SK-N-SH treated with all-trans-retinoic acid at 6 μM for 48 hours (cell line): Measurements from ENCODE around the gene CDC25C.
A peak's percentile ranks its signal among the peaks of the same experiment; 100 is the strongest.

Experiments used
- ATAC-seq: fragments of 200-7000 bp; cut with Tn5 transposase; 3 replicates; pipeline ENCODE4 v1.9.1; 2020; ENCODE audit warnings: mild to moderate bottlenecking, moderate library complexity
- ARNTL ChIP-seq: fragments of 450-650 bp; formaldehyde crosslinking; IDR thresholded peaks from 2 replicates; pipeline ENCODE4 v1.5.0; 2020; ENCODE audit warnings: low read depth, mild to moderate bottlenecking, moderate library complexity, borderline replicate concordance
- CSDC2 ChIP-seq: fragments of 250-450 bp; sonication (Bioruptor Pico); IDR thresholded peaks from 2 replicates; pipeline ENCODE4 v1.5.0; 2020; ENCODE audit warnings: mild to moderate bottlenecking, moderate library complexity
- CSRNP3 ChIP-seq: fragments of 250-450 bp; sonication (Bioruptor Pico); IDR thresholded peaks from 2 replicates; pipeline ENCODE4 v1.5.1; 2021; ENCODE audit warnings: mild to moderate bottlenecking, moderate library complexity
- ESRRG ChIP-seq: fragments of 250-450 bp; sonication (Bioruptor Pico); IDR thresholded peaks from 2 replicates; pipeline ENCODE4 v1.6.1; 2021; ENCODE audit warnings: mild to moderate bottlenecking
- GLIS3 ChIP-seq: fragments of 250-450 bp; sonication (Bioruptor Pico); IDR thresholded peaks from 2 replicates; pipeline ENCODE4 v1.5.0; 2020; ENCODE audit warnings: mild to moderate bottlenecking, moderate library complexity
- ISL1 ChIP-seq: fragments of 250-450 bp; sonication (Bioruptor Pico); IDR thresholded peaks from 2 replicates; pipeline ENCODE4 v2.1.2; 2022; ENCODE audit warnings: mild to moderate bottlenecking, moderate library complexity
- OSR1 ChIP-seq: fragments of 250-450 bp; sonication (Bioruptor Pico); IDR thresholded peaks from 2 replicates; pipeline ENCODE4 v1.8.0; 2022; ENCODE audit warnings: moderate library complexity, mild to moderate bottlenecking, inconsistent platforms
- PATZ1 ChIP-seq: fragments of 250-450 bp; sonication (Bioruptor Pico); IDR thresholded peaks from 2 replicates; pipeline ENCODE4 v1.8.0; 2020; ENCODE audit warnings: mild to moderate bottlenecking, moderate library complexity, borderline replicate concordance
- POU6F1 ChIP-seq: fragments of 250-450 bp; sonication (Bioruptor Pico); IDR thresholded peaks from 2 replicates; pipeline ENCODE4 v1.8.0; 2021; ENCODE audit warnings: low read depth, mild to moderate bottlenecking, moderate library complexity, borderline replicate concordance
- PPARA ChIP-seq: fragments of 250-450 bp; sonication (Bioruptor Pico); IDR thresholded peaks from 2 replicates; pipeline ENCODE4 v1.5.0; 2020; ENCODE audit warnings: mild to moderate bottlenecking, borderline replicate concordance
- RARB ChIP-seq: fragments of 250-450 bp; sonication (Bioruptor Pico); IDR thresholded peaks from 2 replicates; pipeline ENCODE4 v1.8.0; 2021; ENCODE audit warnings: mild to moderate bottlenecking, moderate library complexity
- SNAI2 ChIP-seq: fragments of 250-450 bp; sonication (Bioruptor Pico); IDR thresholded peaks from 2 replicates; pipeline ENCODE4 v1.5.0; 2020; ENCODE audit warnings: mild to moderate bottlenecking, moderate library complexity
- TSHZ2 ChIP-seq: fragments of 250-450 bp; sonication (Bioruptor Pico); IDR thresholded peaks from 2 replicates; pipeline ENCODE4 v1.5.0; 2020; ENCODE audit warnings: mild to moderate bottlenecking, moderate library complexity
- ZFP3 ChIP-seq: fragments of 250-450 bp; sonication (Bioruptor Pico); IDR thresholded peaks from 2 replicates; pipeline ENCODE4 v1.5.0; 2020; ENCODE audit warnings: mild to moderate bottlenecking, moderate library complexity
- ZFP30 ChIP-seq: fragments of 450-650 bp; formaldehyde crosslinking; IDR thresholded peaks from 2 replicates; pipeline ENCODE4 v1.5.0; 2022; ENCODE audit warnings: mild to moderate bottlenecking, moderate library complexity
- ZNF565 ChIP-seq: fragments of 450-650 bp; formaldehyde crosslinking; conservative IDR thresholded peaks from 2 replicates; pipeline ENCODE4 v1.5.0; 2020; ENCODE audit warnings: low read depth, mild to moderate bottlenecking, moderate library complexity
- ZNF70 ChIP-seq: fragments of 450-650 bp; formaldehyde crosslinking; IDR thresholded peaks from 2 replicates; pipeline ENCODE4 v1.5.0; 2020; ENCODE audit warnings: mild to moderate bottlenecking, moderate library complexity
- ZNF8 ChIP-seq: fragments of 450-650 bp; formaldehyde crosslinking; IDR thresholded peaks from 2 replicates; pipeline ENCODE4 v1.5.0; 2020; ENCODE audit warnings: mild to moderate bottlenecking, moderate library complexity

Gene CDC25C

GRCh38 chr5:138287246-138287645 lies 44.4 kb downstream of the CDC25C start (continued):
- TF ChIP-seq PATZ1 (CRISPR knock-in tag): no peak
- TF ChIP-seq ZNF70 (CRISPR knock-in tag): no peak
- TF ChIP-seq ESRRG (CRISPR knock-in tag): no peak
- no peak for TF ChIP-seq ISL1 (CRISPR knock-in tag)
- no peak for TF ChIP-seq CSDC2 (CRISPR knock-in tag)
- no peak for TF ChIP-seq OSR1 (CRISPR knock-in tag)
- TF ChIP-seq PPARA (CRISPR knock-in tag): no peak

GRCh38 chr5:138282920-138283742 lies 48.5 kb downstream of the CDC25C start:
- TF ChIP-seq TSHZ2 (CRISPR knock-in tag): no peak
- peak; percentile 99 for ATAC-seq

- ATAC-seq: no peak
- no peak for TF ChIP-seq ZFP3
- no peak for TF ChIP-seq ESRRG (CRISPR knock-in tag)
- no peak for TF ChIP-seq GLIS3 (CRISPR knock-in tag)
- no peak for TF ChIP-seq SNAI2
- no peak for TF ChIP-seq ZNF70 (CRISPR knock-in tag)
- no peak for TF ChIP-seq ZFP30 (CRISPR knock-in tag)
- TF ChIP-seq TSHZ2 (CRISPR knock-in tag): no peak
- no peak for TF ChIP-seq ARNTL (CRISPR knock-in tag)
- no peak for TF ChIP-seq CSRNP3 (CRISPR knock-in tag)
- TF ChIP-seq POU6F1 (CRISPR knock-in tag): no peak
- no peak for TF ChIP-seq ZNF565 (CRISPR knock-in tag)
- TF ChIP-seq PATZ1 (CRISPR knock-in tag): no peak
- no peak for TF ChIP-seq ZNF8
- TF ChIP-seq RARB (CRISPR knock-in tag): no peak
Measured at GRCh38 chr5:138280915-138281314, 50.7 kb downstream of the CDC25C start.
